CMK (cell line): ENCODE measurements around the gene WDR62.

Source experiments
- DNase-seq: peaks from one replicate; pipeline ENCODE4 v3.0.0-alpha.2; 2010; ENCODE audit warnings: low read depth

Gene WDR62

GRCh38 chr19:36081894-36082293 lies 27.2 kb downstream of the WDR62 start:
- DNase-seq: no peak

- DNase-seq: no peak
These were observed 28.2 kb downstream of the WDR62 start for GRCh38 chr19:36082916-36083315.

- no peak for DNase-seq
These were observed 29.7 kb downstream of the WDR62 start for GRCh38 chr19:36084231-36085009.

- no peak for DNase-seq
These were observed 31.6 kb downstream of the WDR62 start for GRCh38 chr19:36086326-36086725.

GRCh38 chr19:36089847-36090246 lies 35.1 kb downstream of the WDR62 start:
- DNase-seq: no peak

GRCh38 chr19:36090910-36091695 lies 36.4 kb downstream of the WDR62 start:
- no peak for DNase-seq

GRCh38 chr19:36092566-36092965 lies 37.9 kb downstream of the WDR62 start:
- DNase-seq: no peak

GRCh38 chr19:36093146-36093662 lies 38.5 kb downstream of the WDR62 start:
- DNase-seq: no peak

- DNase-seq: no peak
These were observed 39.0 kb downstream of the WDR62 start for GRCh38 chr19:36093687-36094086.

GRCh38 chr19:36097036-36097435 lies 42.3 kb downstream of the WDR62 start:
- no peak for DNase-seq

- no peak for DNase-seq
These were observed 44.6 kb downstream of the WDR62 start for GRCh38 chr19:36099166-36099785.

GRCh38 chr19:36100476-36100875 lies 45.8 kb downstream of the WDR62 start:
- no peak for DNase-seq

- no peak for DNase-seq
These were observed 47.0 kb downstream of the WDR62 start for GRCh38 chr19:36101550-36102327.

GRCh38 chr19:36103040-36103626 lies 48.4 kb downstream of the WDR62 start:
- DNase-seq: no peak

- no peak for DNase-seq
These were observed 49.3 kb downstream of the WDR62 start for GRCh38 chr19:36103842-36104552.

GRCh38 chr19:36106441-36106840 lies 51.7 kb downstream of the WDR62 start:
- no peak for DNase-seq

- no peak for DNase-seq
These were observed 52.3 kb downstream of the WDR62 start for GRCh38 chr19:36106991-36107390.

- no peak for DNase-seq
These were observed 54.0 kb downstream of the WDR62 start for GRCh38 chr19:36108684-36109083.

GRCh38 chr19:36110487-36111199 lies 55.9 kb downstream of the WDR62 start, which contains the start of gene OVOL3:
Gene OVOL3, plus strand, starts transcription at chr19:36111143. Its CDS starts 60 bp downstream, at chr19:36111203.
- no peak for DNase-seq

- no peak for DNase-seq
These were observed 56.5 kb downstream of the WDR62 start for GRCh38 chr19:36111200-36111539.
